ENCODE results near the gene DDX51.

The DDX51 gene

GRCh38 chr12:132166801-132167591, 22.9 kb upstream of the DDX51 start:
- no peak for DNase-seq

GRCh38 chr12:132166093-132166492, 22.0 kb upstream of the DDX51 start:
- no peak for DNase-seq

- no peak for DNase-seq
Measured at GRCh38 chr12:132165584-132165983, 21.5 kb upstream of the DDX51 start.

GRCh38 chr12:132164426-132164825, 20.3 kb upstream of the DDX51 start:
- no peak for DNase-seq

- DNase-seq = no peak
Measured at GRCh38 chr12:132163911-132164288, 19.8 kb upstream of the DDX51 start.

GRCh38 chr12:132163041-132163910, 19.2 kb upstream of the DDX51 start:
- no peak for DNase-seq

- no peak for DNase-seq
Measured at GRCh38 chr12:132162508-132163031, 18.5 kb upstream of the DDX51 start.

- DNase-seq = no peak
Measured at GRCh38 chr12:132161796-132162507, 17.8 kb upstream of the DDX51 start.

GRCh38 chr12:132161036-132161781, 17.1 kb upstream of the DDX51 start:
- no peak for DNase-seq

- DNase-seq = no peak
Measured at GRCh38 chr12:132160601-132161035, 16.5 kb upstream of the DDX51 start.

GRCh38 chr12:132160016-132160415, 15.9 kb upstream of the DDX51 start:
- no peak for DNase-seq

- DNase-seq = no peak
Measured at GRCh38 chr12:132159555-132160003, 15.5 kb upstream of the DDX51 start.

GRCh38 chr12:132158677-132159554, 14.8 kb upstream of the DDX51 start:
- no peak for DNase-seq

GRCh38 chr12:132157733-132158409, 13.8 kb upstream of the DDX51 start:
- no peak for DNase-seq

- DNase-seq = no peak
Measured at GRCh38 chr12:132156573-132157325, 12.6 kb upstream of the DDX51 start.

- no peak for DNase-seq
Measured at GRCh38 chr12:132155771-132156572, 11.9 kb upstream of the DDX51 start.

- no peak for DNase-seq
Measured at GRCh38 chr12:132154941-132155770, 11.0 kb upstream of the DDX51 start.

GRCh38 chr12:132154341-132154761, 10.2 kb upstream of the DDX51 start:
- no peak for DNase-seq

Data from activated effector memory CD4-positive, alpha-beta T cell treated with Interleukin-2 at 50 U/mL for 16 hours (primary cell).